ENCODE measurements around the gene SUCO. TPM values are rescaled to one million over a fixed set of nuclear protein-coding genes. Genes with fewer than 3 reads are reported as not detected.

SUCO gene
- total RNA-seq, 1 donor from 2014 or later, result 63.7 TPM

DNA sequence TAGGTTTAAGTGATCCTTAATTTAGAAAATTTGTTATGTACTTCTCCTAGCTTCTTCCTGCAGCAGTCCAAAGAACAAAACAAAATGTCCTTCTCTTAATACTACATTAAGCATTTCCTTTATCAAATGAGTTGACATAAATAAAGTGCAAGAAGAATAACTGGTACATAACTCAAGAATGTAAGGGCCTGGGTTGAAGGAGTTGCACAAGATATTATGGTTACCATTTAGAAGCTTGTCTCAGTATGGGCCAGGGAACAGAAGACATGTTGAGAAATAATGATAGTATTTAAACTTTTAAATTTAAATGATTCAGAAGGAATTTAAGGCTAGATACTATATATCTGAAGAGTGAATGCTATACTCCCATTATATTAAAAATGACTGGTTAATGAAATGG lies 23.5 kb downstream of the SUCO start:
- Histone ChIP-seq H3K9me3 (ENCODE audit: insufficient read depth, low read depth, low read length) (no peaks in the 10 kb centered on the region), H3K4me2 (ENCODE audit: low read length) (no peak overlapping the region), H3K4me3 (ENCODE audit: insufficient read depth, low read depth, low read length) (no peak overlapping the region), H3K9ac (ENCODE audit: low read length) (no peak overlapping the region), H3K27me3 (ENCODE audit: insufficient read depth, low read length) (no peaks in the 10 kb centered on the region), H3K4me1 (ENCODE audit: insufficient read depth, low read length) (peaks cover 10% of the 10 kb centered on the region), H3K27ac (ENCODE audit: low read depth, low read length) (no peak overlapping the region), H2AFZ (ENCODE audit: low read depth, low read length) (no peak overlapping the region), H4K20me1 (ENCODE audit: insufficient read depth, low read length) (peaks cover 11% of the 10 kb centered on the region), H3K36me3 (ENCODE audit: insufficient read depth, low read length) (peaks cover 5% of the 10 kb centered on the region), H3K79me2 (ENCODE audit: insufficient read depth, low read length) (peaks cover 50% of the 10 kb centered on the region)
- H3K27ac Mint-ChIP-seq (ENCODE audit: unreplicated experiment), result no peak overlapping the region
- DNase-seq (ENCODE audit: low read depth) (no peak), FAIRE-seq (no peak)
- H3K9me3 Mint-ChIP-seq (ENCODE audit: unreplicated experiment), result no peaks in the 10 kb centered on the region
- H3K4me3 Mint-ChIP-seq (ENCODE audit: unreplicated experiment), result no peak overlapping the region
- H3K4me1 Mint-ChIP-seq (ENCODE audit: low read depth, unreplicated experiment), result peaks cover 5% of the 10 kb centered on the region
- peaks cover 13% of the 10 kb centered on the region for H3K36me3 Mint-ChIP-seq (ENCODE audit: low read depth, unreplicated experiment)
- TF ChIP-seq EZH2 (IDR thresholded peaks at IDR 0.05; ENCODE audit: insufficient read depth, low read length), result no peak
- H3K27me3 Mint-ChIP-seq (ENCODE audit: low read depth, unreplicated experiment), result no peaks in the 10 kb centered on the region

DNA sequence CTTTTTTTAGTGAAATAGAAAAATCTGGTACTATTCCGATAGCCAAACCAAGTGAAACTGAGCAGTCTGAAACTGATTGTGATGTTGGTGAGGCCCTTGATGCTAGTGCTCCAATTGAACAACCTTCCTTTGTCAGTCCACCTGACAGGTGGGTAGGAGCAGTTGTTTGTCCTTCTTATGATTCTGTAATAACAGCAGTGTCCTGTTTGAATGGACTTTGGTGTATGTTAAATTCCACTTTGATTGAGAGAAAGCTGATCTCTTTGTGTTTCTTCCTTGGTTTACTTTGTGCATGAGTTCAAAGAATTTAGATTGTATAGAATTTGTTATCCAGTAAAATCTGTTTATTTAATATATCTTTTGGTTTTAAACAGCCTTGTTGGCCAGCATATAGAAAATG lies 24.3 kb downstream of the SUCO start:
- Histone ChIP-seq H3K27ac (ENCODE audit: low read depth, low read length) (no peak overlapping the region), H3K4me2 (ENCODE audit: low read length) (no peak overlapping the region), H3K79me2 (ENCODE audit: insufficient read depth, low read length) (peaks cover 42% of the 10 kb centered on the region), H3K9ac (ENCODE audit: low read length) (no peak overlapping the region), H3K36me3 (ENCODE audit: insufficient read depth, low read length) (peaks cover 5% of the 10 kb centered on the region), H3K4me1 (ENCODE audit: insufficient read depth, low read length) (peaks cover 13% of the 10 kb centered on the region), H2AFZ (ENCODE audit: low read depth, low read length) (no peak overlapping the region), H3K9me3 (ENCODE audit: insufficient read depth, low read depth, low read length) (no peaks in the 10 kb centered on the region), H4K20me1 (ENCODE audit: insufficient read depth, low read length) (peaks cover 6% of the 10 kb centered on the region), H3K27me3 (ENCODE audit: insufficient read depth, low read length) (no peaks in the 10 kb centered on the region), H3K4me3 (ENCODE audit: insufficient read depth, low read depth, low read length) (no peak overlapping the region)
- peaks cover 18% of the 10 kb centered on the region for H3K36me3 Mint-ChIP-seq (ENCODE audit: low read depth, unreplicated experiment)
- no peaks in the 10 kb centered on the region for H3K27me3 Mint-ChIP-seq (ENCODE audit: low read depth, unreplicated experiment)
- no peaks in the 10 kb centered on the region for H3K9me3 Mint-ChIP-seq (ENCODE audit: unreplicated experiment)
- H3K27ac Mint-ChIP-seq (ENCODE audit: unreplicated experiment), result no peak overlapping the region
- H3K4me1 Mint-ChIP-seq (ENCODE audit: low read depth, unreplicated experiment), result peaks cover 5% of the 10 kb centered on the region
- H3K4me3 Mint-ChIP-seq (ENCODE audit: unreplicated experiment), result no peak overlapping the region
- no peak for TF ChIP-seq EZH2 (IDR thresholded peaks at IDR 0.05; ENCODE audit: insufficient read depth, low read length)
- TF ChIP-seq, protein P1, sequence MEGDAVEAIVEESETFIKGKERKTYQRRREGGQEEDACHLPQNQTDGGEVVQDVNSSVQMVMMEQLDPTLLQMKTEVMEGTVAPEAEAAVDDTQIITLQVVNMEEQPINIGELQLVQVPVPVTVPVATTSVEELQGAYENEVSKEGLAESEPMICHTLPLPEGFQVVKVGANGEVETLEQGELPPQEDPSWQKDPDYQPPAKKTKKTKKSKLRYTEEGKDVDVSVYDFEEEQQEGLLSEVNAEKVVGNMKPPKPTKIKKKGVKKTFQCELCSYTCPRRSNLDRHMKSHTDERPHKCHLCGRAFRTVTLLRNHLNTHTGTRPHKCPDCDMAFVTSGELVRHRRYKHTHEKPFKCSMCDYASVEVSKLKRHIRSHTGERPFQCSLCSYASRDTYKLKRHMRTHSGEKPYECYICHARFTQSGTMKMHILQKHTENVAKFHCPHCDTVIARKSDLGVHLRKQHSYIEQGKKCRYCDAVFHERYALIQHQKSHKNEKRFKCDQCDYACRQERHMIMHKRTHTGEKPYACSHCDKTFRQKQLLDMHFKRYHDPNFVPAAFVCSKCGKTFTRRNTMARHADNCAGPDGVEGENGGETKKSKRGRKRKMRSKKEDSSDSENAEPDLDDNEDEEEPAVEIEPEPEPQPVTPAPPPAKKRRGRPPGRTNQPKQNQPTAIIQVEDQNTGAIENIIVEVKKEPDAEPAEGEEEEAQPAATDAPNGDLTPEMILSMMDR (IDR thresholded peaks at IDR 0.05; ENCODE audit: insufficient read depth, low read depth, low read length), result no peak
- no peak for FAIRE-seq
- DNase-seq (ENCODE audit: low read depth), result no peak

DNA sequence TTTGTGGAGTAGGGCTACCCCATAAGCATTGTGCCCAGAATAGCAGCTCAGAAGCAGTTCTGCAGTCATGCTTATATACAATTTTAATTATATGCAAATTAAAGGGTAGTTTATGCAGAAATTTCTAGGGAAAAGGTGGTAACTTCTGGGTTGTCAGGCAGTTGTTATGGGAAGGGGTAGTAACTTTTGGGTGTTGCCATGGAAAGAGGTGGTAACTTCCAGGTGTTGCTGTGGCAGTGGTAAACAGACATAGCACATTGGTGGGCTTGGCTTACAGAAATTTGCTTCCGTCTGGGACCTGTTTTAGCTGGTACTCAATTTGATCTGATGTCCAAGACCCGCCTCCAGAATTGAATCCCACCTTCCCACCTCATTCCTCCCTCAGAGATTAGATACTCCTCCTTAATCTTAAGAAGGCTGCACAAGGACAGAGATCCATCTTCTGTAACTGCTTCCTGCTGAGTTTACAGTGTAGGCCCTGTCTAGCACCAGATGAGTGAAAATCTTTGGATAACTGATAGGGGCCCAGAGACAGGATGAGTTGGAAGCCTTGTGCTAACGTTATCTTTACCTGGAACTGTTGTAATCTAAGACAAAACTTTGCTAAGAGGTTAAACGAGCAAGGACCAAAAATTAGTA lies 26.7 kb downstream of the SUCO start:
- Histone ChIP-seq H3K4me3 (ENCODE audit: insufficient read depth, low read depth, low read length) (no peak overlapping the region), H4K20me1 (ENCODE audit: insufficient read depth, low read length) (peaks cover 6% of the 10 kb centered on the region), H3K79me2 (ENCODE audit: insufficient read depth, low read length) (peaks cover 21% of the 10 kb centered on the region), H3K9ac (ENCODE audit: low read length) (no peak overlapping the region), H3K4me2 (ENCODE audit: low read length) (no peak overlapping the region), H3K27me3 (ENCODE audit: insufficient read depth, low read length) (no peaks in the 10 kb centered on the region), H2AFZ (ENCODE audit: low read depth, low read length) (no peak overlapping the region), H3K36me3 (ENCODE audit: insufficient read depth, low read length) (peaks cover 5% of the 10 kb centered on the region), H3K4me1 (ENCODE audit: insufficient read depth, low read length) (peaks cover 13% of the 10 kb centered on the region), H3K9me3 (ENCODE audit: insufficient read depth, low read depth, low read length) (no peaks in the 10 kb centered on the region), H3K27ac (ENCODE audit: low read depth, low read length) (no peak overlapping the region)
- Mint-ChIP-seq H3K9me3 (ENCODE audit: unreplicated experiment) (no peaks in the 10 kb centered on the region), H3K4me3 (ENCODE audit: unreplicated experiment) (no peak overlapping the region), H3K36me3 (ENCODE audit: low read depth, unreplicated experiment) (peaks cover 31% of the 10 kb centered on the region), H3K27ac (ENCODE audit: unreplicated experiment) (no peak overlapping the region), H3K27me3 (ENCODE audit: low read depth, unreplicated experiment) (no peaks in the 10 kb centered on the region), H3K4me1 (ENCODE audit: low read depth, unreplicated experiment) (peaks cover 5% of the 10 kb centered on the region)
- no peak for DNase-seq (ENCODE audit: low read depth)
- FAIRE-seq, result no peak
- TF ChIP-seq, protein P1 (IDR thresholded peaks at IDR 0.05; ENCODE audit: insufficient read depth, low read depth, low read length), result no peak
- no peak for TF ChIP-seq EZH2 (IDR thresholded peaks at IDR 0.05; ENCODE audit: insufficient read depth, low read length)

Measured in astrocyte (in vitro differentiated cells and primary cell).